HTR-8/SVneo (cell line): ENCODE data around the gene PTEN.
A peak's percentile ranks its signal among the peaks of the same experiment; 100 is the strongest.
"Not testable (repeated sequence)": the region's sequence is repeated elsewhere in the genome, so short reads cannot be mapped to it uniquely, and the experiment has no call there.

Experiments
- DNase-seq: peaks from one replicate; pipeline ENCODE4 v3.0.0; 2011; ENCODE audit warnings: low spot score, mixed read lengths; ENCODE audit not compliant: insufficient read length
- FAIRE-seq: peaks from 2 replicates; lab custom pipeline; 2011; peaks lifted over from hg19 to GRCh38; lab: Jason Lieb, UNC

Gene PTEN

GRCh38 chr10:87863053-87863943 lies at the start of gene PTEN, which contains the start of gene KLLN:
Gene PTEN, plus strand, starts transcription at chr10:87863625. Its CDS starts 845 bp downstream, at chr10:87864470.
Gene KLLN, minus strand, starts transcription at chr10:87863533. Its CDS starts 1,046 bp downstream, at chr10:87862487.
- DNase-seq (peak; percentile 78), FAIRE-seq (peak; percentile 68)

GRCh38 chr10:87816163-87816897 lies 47.1 kb upstream of the PTEN start:
- FAIRE-seq: no peak
- DNase-seq: no peak

GRCh38 chr10:87816898-87817608 lies 46.4 kb upstream of the PTEN start:
- DNase-seq: no peak

GRCh38 chr10:87817609-87818504 lies 45.6 kb upstream of the PTEN start, which contains the start of gene ATAD1:
Gene ATAD1, minus strand, starts transcription at chr10:87818226. Its CDS starts 3,627 bp downstream, at chr10:87814599.
- peak; percentile 98 for FAIRE-seq
- peak; percentile 87 for DNase-seq

More at GRCh38 chr10:87816898-87817608, 46.4 kb upstream of the PTEN start:
- FAIRE-seq: no peak

GRCh38 chr10:87818505-87819288 lies 44.7 kb upstream of the PTEN start:
- DNase-seq: peak; percentile 33
- peak; percentile 42 for FAIRE-seq

- DNase-seq (no peak), FAIRE-seq (no peak)
Observed at GRCh38 chr10:87819289-87819585, 44.2 kb upstream of the PTEN start.

DNA sequence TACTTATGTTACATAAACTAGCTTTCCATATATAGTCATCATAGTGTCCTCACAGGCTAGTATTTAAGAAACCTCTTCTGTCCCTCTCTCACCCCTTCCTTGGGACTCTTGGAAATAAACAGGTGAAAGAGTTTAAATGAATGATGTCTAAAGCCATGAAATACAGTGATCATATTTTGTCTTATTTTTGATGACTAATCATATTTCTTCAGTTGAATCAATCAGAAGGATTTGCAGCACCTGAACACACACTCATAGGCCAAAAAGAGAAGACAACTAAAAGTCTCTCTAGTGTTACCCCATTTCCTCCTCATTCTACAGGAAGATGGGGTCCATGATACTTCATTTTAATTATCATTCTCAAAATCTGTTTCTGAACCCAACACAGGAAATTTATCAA lies 36.8 kb upstream of the PTEN start:
- FAIRE-seq (no peak), DNase-seq (no peak)

- FAIRE-seq (no peak), DNase-seq (no peak)
Observed at GRCh38 chr10:87827681-87828080, 35.7 kb upstream of the PTEN start.

DNA sequence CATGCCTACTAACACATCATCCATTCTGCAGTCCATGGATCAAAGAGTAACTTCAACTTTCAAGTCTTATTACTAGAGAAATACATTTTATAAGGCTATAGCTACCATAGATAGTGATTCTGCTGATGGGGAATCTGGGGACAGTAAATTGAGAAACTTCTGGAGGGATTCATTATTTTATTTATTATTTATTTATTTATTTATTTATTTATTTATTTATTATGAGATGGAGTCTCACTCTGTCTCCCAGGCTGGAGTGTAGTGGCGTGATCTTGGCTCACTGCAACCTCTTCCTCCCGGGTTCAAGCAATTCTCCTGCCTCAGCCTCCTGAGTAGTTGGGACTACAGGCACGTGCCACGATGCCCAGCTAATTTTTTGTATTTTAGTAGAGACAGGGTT lies 34.4 kb upstream of the PTEN start:
- not testable (repeated sequence) for FAIRE-seq, DNase-seq

GRCh38 chr10:87829986-87830729 lies 33.3 kb upstream of the PTEN start:
- DNase-seq (no peak), FAIRE-seq (no peak)

- no peak for DNase-seq
- FAIRE-seq: no peak
Observed at GRCh38 chr10:87836098-87836497, 27.3 kb upstream of the PTEN start.

- DNase-seq (no peak), FAIRE-seq (no peak)
Observed at GRCh38 chr10:87837445-87837844, 26.0 kb upstream of the PTEN start.

DNA sequence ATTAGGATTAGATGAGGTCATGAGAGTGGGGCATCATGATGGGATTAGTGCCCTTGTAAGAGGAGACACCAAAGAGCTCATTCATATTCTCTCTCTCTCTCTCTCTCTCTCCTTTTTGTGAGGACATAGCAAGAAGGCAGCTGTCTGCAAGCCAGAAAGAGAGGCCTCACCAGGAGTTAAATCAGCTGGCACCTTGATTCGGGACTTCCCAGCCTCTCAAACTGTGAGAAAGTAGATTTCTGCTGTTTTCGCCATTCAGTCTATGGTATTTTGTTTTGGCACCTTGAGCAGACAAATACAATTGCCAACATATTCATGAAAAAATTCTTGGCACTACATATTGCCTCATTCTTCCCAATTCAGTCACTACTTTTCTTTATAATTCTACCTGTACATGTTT lies 24.8 kb upstream of the PTEN start:
- no peak for DNase-seq
- FAIRE-seq: no peak

DNA sequence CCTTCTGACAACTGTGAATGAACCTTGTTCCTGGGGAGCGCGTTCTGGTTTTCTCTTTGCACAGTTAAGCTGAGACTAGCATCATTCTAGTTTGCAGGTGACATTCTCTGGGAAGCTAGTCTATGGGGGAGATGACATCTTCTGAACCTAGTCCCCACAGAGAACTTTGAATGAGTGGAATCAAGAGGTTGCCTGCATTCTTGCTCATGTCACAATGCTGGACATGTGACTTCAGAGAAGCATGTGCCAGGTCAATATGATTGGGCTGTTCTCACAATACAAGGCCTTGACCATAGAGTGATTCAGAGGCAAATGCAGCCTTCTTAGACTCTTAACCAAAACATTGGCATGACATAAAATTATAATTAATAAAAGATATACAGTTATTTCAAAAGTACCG lies 22.2 kb upstream of the PTEN start:
- FAIRE-seq (no peak), DNase-seq (no peak)

GRCh38 chr10:87842220-87842641 lies 21.2 kb upstream of the PTEN start:
- DNase-seq: no peak
- FAIRE-seq: no peak

DNA sequence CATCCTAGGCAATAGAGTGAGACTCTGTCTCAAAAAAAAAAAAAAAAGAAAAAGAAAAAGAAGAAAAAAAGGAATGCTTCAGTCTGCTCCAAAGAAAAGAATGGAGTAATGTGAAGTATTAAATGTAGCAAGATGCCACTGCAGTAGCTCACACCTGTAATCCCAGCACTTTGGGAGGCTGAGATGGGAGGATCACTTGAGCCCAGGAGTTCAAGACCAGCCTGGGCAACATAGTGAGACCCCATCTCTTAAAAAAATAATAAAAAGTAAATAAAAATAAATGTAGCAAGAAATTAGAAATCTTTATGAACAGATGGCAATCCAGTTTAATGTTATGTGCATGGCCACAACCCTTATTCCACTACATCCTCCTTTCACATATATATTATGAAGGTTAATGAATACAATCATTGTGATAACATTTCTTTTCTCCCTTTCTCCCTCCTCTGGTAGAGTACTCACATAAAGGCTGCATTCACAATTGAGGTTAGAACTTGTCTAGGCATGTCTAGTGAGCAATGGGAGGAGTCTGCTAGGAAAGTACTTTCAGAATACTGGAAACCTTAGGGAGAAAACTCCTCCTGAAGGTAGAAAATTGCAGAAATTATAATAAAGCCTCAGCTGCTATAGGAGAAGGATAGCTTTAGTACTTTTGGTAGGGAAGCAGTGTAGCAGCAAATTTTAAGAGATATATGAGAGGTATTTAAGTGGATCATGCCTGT lies 20.5 kb upstream of the PTEN start:
- peak; percentile 31 for DNase-seq

DNA sequence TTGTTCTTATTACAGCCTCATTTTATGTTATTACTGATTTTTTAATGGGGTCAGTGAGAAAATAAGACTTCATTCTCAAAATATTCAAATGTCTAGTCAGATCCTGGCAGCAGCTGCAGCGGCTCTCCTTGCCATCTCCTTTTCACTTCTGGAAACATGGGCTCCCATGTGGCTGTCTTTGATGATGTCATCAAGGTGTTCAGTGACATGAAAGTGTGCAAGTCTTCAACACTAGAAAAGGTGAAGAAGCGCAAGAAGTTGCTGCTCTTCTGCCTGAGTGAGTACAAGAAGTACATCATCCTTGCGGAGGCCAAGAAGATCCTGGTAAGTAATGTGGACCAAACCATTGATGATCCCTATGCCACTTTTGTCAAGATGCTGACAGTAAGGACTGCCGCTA lies 19.7 kb upstream of the PTEN start:
- DNase-seq (no peak), FAIRE-seq (no peak)

More for the DNA sequence above, 20.5 kb upstream of the PTEN start:
- no peak for FAIRE-seq
